H9 (cell line): ENCODE data around the gene ACOX3. TPM values are rescaled to one million over a fixed set of nuclear protein-coding genes. Genes with fewer than 3 reads are reported as not detected.

ENCODE experiments used
- DNase-seq: peaks from one replicate; pipeline ENCODE4 v3.0.0-alpha.2; 2017
- H2AFZ ChIP-seq: one replicate; pipeline ENCODE4 v1.6.1; 2013; ENCODE audit warnings: mild to moderate bottlenecking, low read length, control low read depth, moderate library complexity
- H2AK5ac ChIP-seq: 2 replicates; pipeline ENCODE4 v1.6.1; 2013; ENCODE audit warnings: low read length, control low read depth, mixed read lengths; ENCODE audit not compliant: insufficient read length
- H2BK120ac ChIP-seq: one replicate; pipeline ENCODE4 v1.6.1; 2013; ENCODE audit warnings: low read depth, mild to moderate bottlenecking, low read length, control low read depth, inconsistent platforms; ENCODE audit not compliant: poor library complexity, severe bottlenecking
- H2BK12ac ChIP-seq: 2 replicates; pipeline ENCODE4 v1.6.1; 2013; ENCODE audit warnings: low read length, control low read depth, mixed read lengths, low read depth; ENCODE audit not compliant: insufficient read length
- H2BK15ac ChIP-seq: 2 replicates; pipeline ENCODE4 v1.6.1; 2013; ENCODE audit warnings: low read depth, low read length, control low read depth
- H2BK20ac ChIP-seq: one replicate; pipeline ENCODE4 v1.6.1; 2013; ENCODE audit warnings: low read depth, mild to moderate bottlenecking, low read length, control low read depth, inconsistent platforms; ENCODE audit not compliant: poor library complexity, severe bottlenecking
- H2BK5ac ChIP-seq: 2 replicates; pipeline ENCODE4 v1.6.1; 2013; ENCODE audit warnings: low read length, control low read depth, mixed read lengths; ENCODE audit not compliant: insufficient read length
- H3K14ac ChIP-seq: 2 replicates; pipeline ENCODE4 v1.6.1; 2013; ENCODE audit warnings: low read length, control low read depth; ENCODE audit not compliant: insufficient read depth
- H3K18ac ChIP-seq: 2 replicates; pipeline ENCODE4 v1.6.1; 2013; ENCODE audit warnings: low read depth, mild to moderate bottlenecking, mixed read lengths, low read length, control low read depth; ENCODE audit not compliant: insufficient read length
- H3K23ac ChIP-seq: 2 replicates; pipeline ENCODE4 v1.6.1; 2013; ENCODE audit warnings: low read length, control low read depth, mixed read lengths, low read depth; ENCODE audit not compliant: insufficient read length
- H3K23me2 ChIP-seq: 2 replicates; pipeline ENCODE4 v1.6.1; 2013; ENCODE audit warnings: low read depth, mild to moderate bottlenecking, mixed read lengths, low read length, control low read depth; ENCODE audit not compliant: insufficient read length, poor library complexity, severe bottlenecking
- H3K27ac ChIP-seq: 2 replicates; pipeline ENCODE4 v1.5.1; 2013; ENCODE audit warnings: low read length, control low read depth, mixed read lengths, low read depth; ENCODE audit not compliant: insufficient read length
- H3K27me3 ChIP-seq: 2 replicates; pipeline ENCODE4 v1.6.1; 2013; ENCODE audit warnings: low read length, control low read depth, inconsistent platforms; ENCODE audit not compliant: insufficient read depth
- H3K4ac ChIP-seq: 2 replicates; pipeline ENCODE4 v1.6.1; 2013; ENCODE audit warnings: low read depth, mild to moderate bottlenecking, control low read depth, inconsistent platforms, low read length, moderate library complexity
- H3K4me1 ChIP-seq: 2 replicates; pipeline ENCODE4 v1.6.1; 2013; ENCODE audit warnings: low read length, control low read depth, inconsistent platforms; ENCODE audit not compliant: insufficient read depth
- H3K4me2 ChIP-seq: 2 replicates; pipeline ENCODE4 v1.6.1; 2013; ENCODE audit warnings: low read length, control low read depth, mixed read lengths; ENCODE audit not compliant: insufficient read length, insufficient read depth
- H3K56ac ChIP-seq: 2 replicates; pipeline ENCODE4 v1.6.1; 2013; ENCODE audit warnings: low read depth, mild to moderate bottlenecking, mixed read lengths, low read length, control low read depth; ENCODE audit not compliant: insufficient read length
- H3K79me1 ChIP-seq: 2 replicates; pipeline ENCODE4 v1.6.1; 2013; ENCODE audit warnings: low read depth, mild to moderate bottlenecking, moderate library complexity, low read length, control low read depth, inconsistent platforms; ENCODE audit not compliant: insufficient read depth, poor library complexity, severe bottlenecking
- H3K79me2 ChIP-seq: 2 replicates; pipeline ENCODE4 v1.6.1; 2013; ENCODE audit warnings: low read length, control low read depth, inconsistent platforms; ENCODE audit not compliant: insufficient read depth
- H3K9ac ChIP-seq: 2 replicates; pipeline ENCODE4 v1.6.1; 2013; ENCODE audit warnings: low read length, control low read depth, mixed read lengths; ENCODE audit not compliant: insufficient read length; ENCODE audit errors: extremely low read depth
- H3K9me3 ChIP-seq: one replicate; pipeline ENCODE4 v1.6.1; 2013; ENCODE audit warnings: low read depth, low read length, inconsistent platforms; ENCODE audit not compliant: control insufficient read depth
- H3T11ph ChIP-seq: one replicate; pipeline ENCODE4 v1.6.1; 2013; ENCODE audit warnings: mild to moderate bottlenecking, low read length, control low read depth, inconsistent platforms
- H4K20me1 ChIP-seq: one replicate; pipeline ENCODE4 v1.6.1; 2013; ENCODE audit not compliant: control insufficient read depth, insufficient read length, insufficient read depth
- H4K5ac ChIP-seq: 2 replicates; pipeline ENCODE4 v1.6.1; 2013; ENCODE audit warnings: low read depth, mild to moderate bottlenecking, mixed read lengths, low read length, control low read depth; ENCODE audit not compliant: insufficient read length
- H4K8ac ChIP-seq: replicated peaks from 2 replicates; pipeline ENCODE4 v1.6.1; 2013; ENCODE audit warnings: low read length, control low read depth, mixed read lengths, low read depth; ENCODE audit not compliant: insufficient read length
- H4K91ac ChIP-seq: 2 replicates; pipeline ENCODE4 v1.6.1; 2013; ENCODE audit warnings: low read depth, mild to moderate bottlenecking, moderate library complexity, mixed read lengths, low read length, control low read depth; ENCODE audit not compliant: insufficient read length
- H3K27ac Mint-ChIP-seq, 3 experiments: 2 replicates in 2 of 3; 3 replicates in 1 of 3; pipeline ENCODE4 v1.8.0; 2020 to 2021; ENCODE audit warnings: mixed read lengths in 3 of 3, mild to moderate bottlenecking in 1 of 3, moderate library complexity in 1 of 3
- H3K27me3 Mint-ChIP-seq: 2 replicates; pipeline ENCODE4 v1.8.0; 2021; ENCODE audit warnings: low read depth, mild to moderate bottlenecking, moderate library complexity, mixed read lengths
- H3K36me3 Mint-ChIP-seq, 3 experiments: 2 replicates in 2 of 3; 3 replicates in 1 of 3; pipeline ENCODE4 v1.8.0; 2020 to 2021; ENCODE audit warnings: low read depth in 3 of 3, mixed read lengths in 3 of 3; ENCODE audit not compliant: insufficient read depth in 1 of 3
- H3K4me1 Mint-ChIP-seq, 2 experiments: 2 replicates each; pipeline ENCODE4 v1.8.0; 2020; ENCODE audit warnings: mixed read lengths in 2 of 2
- H3K4me3 Mint-ChIP-seq, 2 experiments: 2 replicates in 1 of 2; 3 replicates in 1 of 2; pipeline ENCODE4 v1.8.0; 2020 to 2021; ENCODE audit warnings: mild to moderate bottlenecking in 2 of 2, mixed read lengths in 2 of 2, moderate library complexity in 1 of 2
- H3K9me3 Mint-ChIP-seq, 2 experiments: 2 replicates in 1 of 2; 3 replicates in 1 of 2; pipeline ENCODE4 v1.8.0; 2020; ENCODE audit warnings: mild to moderate bottlenecking in 2 of 2, mixed read lengths in 2 of 2, moderate library complexity in 1 of 2
- WGBS: extraction: QIAGEN DNeasy Blood & Tissue Kit; methylation state at CpG from one replicate; pipeline ENCODE4 v1.1.7; 2013; ENCODE audit warnings: missing lambda C conversion rate, low lambda C conversion rate, mixed read lengths; ENCODE audit not compliant: insufficient read length; ENCODE audit errors: extremely low coverage; 5-methylcytosine and 5-hydroxymethylcytosine counted together
- total RNA-seq: library from RNA; stranded (reverse); gene quantifications from 2 replicates; pipeline ENCODE4 v1.2.1, GENCODE V29; 2021
- TF ChIP-seq, protein P1 (sequence below): fragments of 200-600 bp; sonication (generic); conservative IDR thresholded peaks from 3 replicates; pipeline ENCODE4 v1.8.0; 2021; ENCODE audit warnings: antibody characterized with exemption, mild to moderate bottlenecking

ACOX3 gene
- total RNA-seq, 1 experiment from 2014 or later: 13.8 TPM

DNA sequence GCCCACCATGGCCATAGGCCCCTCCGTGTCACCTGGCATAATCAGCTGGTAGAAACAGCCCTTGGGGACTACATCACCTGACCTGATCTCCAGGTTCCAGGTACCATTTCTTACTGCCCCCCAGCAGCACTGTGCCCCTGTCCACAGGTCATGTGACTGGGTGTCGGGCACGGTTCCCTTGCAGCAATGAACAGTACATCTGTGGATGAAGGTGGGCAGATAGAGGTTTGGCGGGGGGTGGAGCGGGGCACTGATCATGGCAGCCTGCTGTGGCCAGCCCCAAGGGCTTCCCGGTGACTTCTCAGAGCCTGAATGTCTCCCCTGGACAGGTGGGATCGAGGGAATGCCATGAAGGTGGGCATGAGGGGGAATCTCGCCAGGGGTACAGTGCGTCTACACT lies 37.8 kb upstream of the ACOX3 start:
- H4K91ac ChIP-seq: no peak overlapping the region
- Mint-ChIP-seq H3K36me3 (peaks cover 6 to 20% (median 19%) of the 10 kb centered on the region in 3 experiments; a peak in 6 of 7 replicates), H3K4me1 (peaks cover 34 to 36% of the 10 kb centered on the region in 2 experiments), H3K4me3 (no peak overlapping the region), H3K27ac (peak overlapping the region in 1 of 3 experiments; percentile 92; a peak in 2 of 7 replicates), H3K9me3 (no peaks in the 10 kb centered on the region), H3K27me3 (no peaks in the 10 kb centered on the region)
- no peaks in the 10 kb centered on the region for H3K4me1 ChIP-seq
- no peaks in the 10 kb centered on the region for H3K79me1 ChIP-seq
- no peaks in the 10 kb centered on the region for H3K9me3 ChIP-seq
- no peak overlapping the region for H2BK15ac ChIP-seq
- no peak overlapping the region for H4K8ac ChIP-seq
- H3K4me2 ChIP-seq: no peak overlapping the region
- H3T11ph ChIP-seq: no peak overlapping the region
- no peak overlapping the region for H3K23ac ChIP-seq
- no peak overlapping the region for H4K5ac ChIP-seq
- no peak overlapping the region for H2BK5ac ChIP-seq
- TF ChIP-seq, protein P1, sequence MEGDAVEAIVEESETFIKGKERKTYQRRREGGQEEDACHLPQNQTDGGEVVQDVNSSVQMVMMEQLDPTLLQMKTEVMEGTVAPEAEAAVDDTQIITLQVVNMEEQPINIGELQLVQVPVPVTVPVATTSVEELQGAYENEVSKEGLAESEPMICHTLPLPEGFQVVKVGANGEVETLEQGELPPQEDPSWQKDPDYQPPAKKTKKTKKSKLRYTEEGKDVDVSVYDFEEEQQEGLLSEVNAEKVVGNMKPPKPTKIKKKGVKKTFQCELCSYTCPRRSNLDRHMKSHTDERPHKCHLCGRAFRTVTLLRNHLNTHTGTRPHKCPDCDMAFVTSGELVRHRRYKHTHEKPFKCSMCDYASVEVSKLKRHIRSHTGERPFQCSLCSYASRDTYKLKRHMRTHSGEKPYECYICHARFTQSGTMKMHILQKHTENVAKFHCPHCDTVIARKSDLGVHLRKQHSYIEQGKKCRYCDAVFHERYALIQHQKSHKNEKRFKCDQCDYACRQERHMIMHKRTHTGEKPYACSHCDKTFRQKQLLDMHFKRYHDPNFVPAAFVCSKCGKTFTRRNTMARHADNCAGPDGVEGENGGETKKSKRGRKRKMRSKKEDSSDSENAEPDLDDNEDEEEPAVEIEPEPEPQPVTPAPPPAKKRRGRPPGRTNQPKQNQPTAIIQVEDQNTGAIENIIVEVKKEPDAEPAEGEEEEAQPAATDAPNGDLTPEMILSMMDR: no peak
- no CpG with 5 or more reads among the region's 9 CpGs for WGBS
- no peaks in the 10 kb centered on the region for H3K27me3 ChIP-seq
- no peak overlapping the region for H2BK12ac ChIP-seq
- no peak for DNase-seq
- no peak overlapping the region for H2AFZ ChIP-seq
- H3K18ac ChIP-seq: no peak overlapping the region
- no peak overlapping the region for H2AK5ac ChIP-seq
- no peak overlapping the region for H3K14ac ChIP-seq
- no peaks in the 10 kb centered on the region for H4K20me1 ChIP-seq
- no peaks in the 10 kb centered on the region for H3K23me2 ChIP-seq
- H3K79me2 ChIP-seq: no peaks in the 10 kb centered on the region
- H3K56ac ChIP-seq: no peak overlapping the region
- no peak overlapping the region for H3K9ac ChIP-seq
- H2BK20ac ChIP-seq: no peak overlapping the region
- no peak overlapping the region for H2BK120ac ChIP-seq
- no peak overlapping the region for H3K4ac ChIP-seq
- no peak overlapping the region for H3K27ac ChIP-seq
